IPS-15b (cell line): ENCODE results near the gene C1QTNF5.

ENCODE experiments used
- H3K27me3 ChIP-seq: one replicate; pipeline ENCODE4 v1.6.1; 2013; ENCODE audit warnings: low read length; ENCODE audit not compliant: control insufficient read depth, insufficient read depth
- H3K36me3 ChIP-seq: one replicate; pipeline ENCODE4 v1.6.1; 2013; ENCODE audit warnings: low read length; ENCODE audit not compliant: control insufficient read depth, insufficient read depth
- H3K4me1 ChIP-seq: one replicate; pipeline ENCODE4 v1.6.1; 2013; ENCODE audit warnings: mild to moderate bottlenecking, low read length; ENCODE audit not compliant: control insufficient read depth, insufficient read depth
- H3K4me3 ChIP-seq: one replicate; pipeline ENCODE4 v1.5.1; 2013; ENCODE audit warnings: low read depth, low read length
- H3K9ac ChIP-seq: one replicate; pipeline ENCODE4 v1.6.1; 2013; ENCODE audit warnings: low read depth, mild to moderate bottlenecking, low read length
- H3K9me3 ChIP-seq: one replicate; pipeline ENCODE4 v1.6.1; 2013; ENCODE audit warnings: mild to moderate bottlenecking, low read length; ENCODE audit not compliant: control insufficient read depth, insufficient read depth

Gene C1QTNF5

DNA sequence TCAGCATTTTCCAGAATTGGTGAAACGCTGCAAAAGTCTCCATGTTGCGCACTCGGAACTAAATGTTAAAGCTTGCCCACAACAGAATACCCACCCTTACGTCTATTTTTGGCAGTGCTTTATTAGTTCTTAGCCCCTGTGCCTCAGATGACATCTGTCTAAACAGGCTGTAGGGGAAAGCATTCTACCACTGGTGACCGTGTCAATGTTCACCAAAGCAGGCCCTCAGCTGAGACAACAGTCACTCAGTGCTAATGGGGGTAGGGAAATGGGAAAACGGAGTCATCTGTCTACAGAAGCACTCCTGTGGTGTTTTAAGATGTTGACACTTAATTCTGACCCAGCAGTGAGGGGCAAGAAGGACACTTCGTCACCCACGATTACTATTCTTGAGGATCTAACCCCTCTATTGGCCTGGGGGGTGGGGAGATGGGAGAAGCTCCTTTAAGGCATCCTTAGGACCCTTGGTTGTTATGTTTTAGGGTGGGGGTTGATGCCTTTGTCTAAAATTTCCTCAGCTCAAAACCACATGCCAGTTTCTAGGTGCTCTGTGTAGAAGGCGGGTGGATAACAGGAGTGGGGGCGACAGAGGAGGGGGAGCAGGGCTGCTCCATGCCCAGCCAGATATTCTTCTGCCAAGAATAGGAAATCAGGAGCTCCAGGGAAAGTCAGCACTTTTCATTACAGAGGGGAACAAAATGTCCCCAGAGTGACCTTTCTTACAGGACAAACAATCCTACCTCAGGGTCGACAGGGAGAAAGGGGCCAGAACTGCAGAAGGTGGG lies 21.4 kb upstream of the C1QTNF5 start:
- Histone ChIP-seq H3K36me3 (no peaks in the 10 kb centered on the region), H3K4me3 (no peak overlapping the region), H3K9ac (no peak overlapping the region), H3K9me3 (no peaks in the 10 kb centered on the region), H3K4me1 (peaks cover 17% of the 10 kb centered on the region), H3K27me3 (peaks cover 49% of the 10 kb centered on the region)

DNA sequence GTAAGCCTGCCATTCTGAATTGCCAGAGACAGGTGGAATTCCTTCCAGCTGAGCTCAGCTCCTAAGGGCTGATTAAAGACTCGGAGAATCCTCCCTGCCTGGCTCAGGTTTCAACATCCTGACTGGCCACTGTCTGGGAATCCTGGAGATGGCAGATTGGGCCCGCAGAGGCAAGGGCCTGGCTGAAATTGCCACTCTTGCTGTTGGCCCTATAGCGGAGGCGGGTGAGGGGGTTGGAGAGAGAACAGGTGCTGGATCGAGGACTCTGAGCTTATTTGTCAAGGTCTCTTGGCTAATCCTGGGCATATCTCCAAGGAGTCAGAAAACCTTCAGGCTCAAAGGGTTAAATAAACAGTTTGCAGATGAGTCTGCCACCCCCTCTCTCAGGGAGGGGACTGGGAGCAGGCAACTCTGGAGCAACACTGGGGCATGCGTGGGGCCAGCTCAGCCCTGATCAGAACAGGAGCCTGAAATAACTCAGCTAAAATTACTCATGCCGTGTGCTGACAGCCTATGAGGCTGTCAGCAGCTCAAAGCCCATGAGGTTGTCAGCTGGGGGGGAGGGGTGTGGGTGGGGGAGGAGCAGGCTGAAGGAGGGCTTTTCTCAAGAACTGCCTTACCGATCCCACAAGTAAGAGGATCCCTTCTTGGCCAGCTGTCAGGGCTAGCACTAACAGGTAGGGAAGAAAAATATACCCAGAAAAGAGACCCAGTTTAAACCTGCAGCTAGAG lies 20.5 kb upstream of the C1QTNF5 start:
- Histone ChIP-seq H3K4me1 (peaks cover 17% of the 10 kb centered on the region), H3K27me3 (peaks cover 45% of the 10 kb centered on the region), H3K36me3 (no peaks in the 10 kb centered on the region), H3K9me3 (no peaks in the 10 kb centered on the region), H3K9ac (no peak overlapping the region), H3K4me3 (peak overlapping the region; percentile 3)

DNA sequence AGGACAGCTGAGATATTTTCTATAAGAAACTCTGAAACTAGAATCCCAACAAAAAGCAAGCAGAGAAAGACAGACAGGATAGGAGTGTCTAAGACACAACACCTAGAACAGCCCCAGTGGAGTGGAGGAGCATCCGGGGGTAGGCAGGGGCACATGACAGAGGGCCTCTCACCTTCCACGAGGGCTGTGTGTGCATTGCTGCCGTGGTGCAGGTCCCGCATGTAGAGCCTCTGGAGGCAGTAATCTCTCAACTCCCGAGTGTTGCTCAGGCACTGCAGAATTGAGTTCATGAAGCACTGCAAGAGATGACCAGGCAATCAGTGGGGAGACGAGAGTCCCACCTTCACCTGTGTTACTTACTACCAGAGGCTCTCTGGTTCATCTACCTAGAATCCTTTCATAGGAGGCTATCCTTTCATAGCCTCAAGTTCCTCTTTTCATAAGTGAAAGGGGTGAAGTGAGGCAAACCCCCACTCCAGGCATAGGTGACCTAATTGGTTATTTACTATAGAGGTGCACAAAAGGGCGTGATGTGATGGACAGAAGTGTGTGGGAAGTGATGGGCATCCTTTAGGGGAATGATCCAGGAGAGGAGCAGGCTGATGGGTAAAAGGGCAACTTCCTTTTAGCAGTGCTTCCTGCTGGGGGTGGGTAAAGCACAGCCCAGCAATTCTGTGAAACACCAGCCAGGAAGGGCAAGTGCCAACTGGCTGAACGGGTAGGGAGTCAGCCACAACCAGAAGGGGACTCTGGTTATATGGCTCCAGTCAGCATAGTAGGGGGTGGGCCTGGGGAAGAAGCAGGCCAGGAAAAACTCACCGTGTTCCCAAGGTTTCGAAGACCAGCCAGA lies 18.9 kb upstream of the C1QTNF5 start:
- Histone ChIP-seq H3K9me3 (no peaks in the 10 kb centered on the region), H3K27me3 (peaks cover 43% of the 10 kb centered on the region), H3K4me3 (no peak overlapping the region), H3K9ac (no peak overlapping the region), H3K36me3 (no peaks in the 10 kb centered on the region), H3K4me1 (peaks cover 16% of the 10 kb centered on the region)

DNA sequence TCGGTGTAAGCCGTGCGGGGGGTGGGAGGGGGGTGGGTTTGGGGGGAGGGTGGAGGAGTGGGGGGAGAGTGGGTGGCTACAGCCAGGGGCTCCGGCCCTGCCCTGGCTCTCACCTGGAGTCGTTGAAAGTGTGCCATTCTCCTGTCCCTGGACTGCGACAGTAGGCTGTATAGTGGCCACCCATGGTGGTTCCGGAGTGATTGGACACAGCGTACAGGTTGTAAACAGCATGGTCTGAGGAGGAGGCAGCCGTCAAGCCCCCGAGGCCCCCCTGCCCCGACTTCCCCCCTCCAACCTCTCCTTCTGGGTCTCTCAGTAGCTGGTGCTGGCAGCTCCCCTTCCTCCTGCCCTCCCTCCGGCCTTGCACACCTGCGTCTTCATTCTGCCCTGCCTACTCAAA lies 16.4 kb upstream of the C1QTNF5 start:
- H3K27me3 ChIP-seq, result peaks cover 23% of the 10 kb centered on the region
- no peak overlapping the region for H3K4me3 ChIP-seq

DNA sequence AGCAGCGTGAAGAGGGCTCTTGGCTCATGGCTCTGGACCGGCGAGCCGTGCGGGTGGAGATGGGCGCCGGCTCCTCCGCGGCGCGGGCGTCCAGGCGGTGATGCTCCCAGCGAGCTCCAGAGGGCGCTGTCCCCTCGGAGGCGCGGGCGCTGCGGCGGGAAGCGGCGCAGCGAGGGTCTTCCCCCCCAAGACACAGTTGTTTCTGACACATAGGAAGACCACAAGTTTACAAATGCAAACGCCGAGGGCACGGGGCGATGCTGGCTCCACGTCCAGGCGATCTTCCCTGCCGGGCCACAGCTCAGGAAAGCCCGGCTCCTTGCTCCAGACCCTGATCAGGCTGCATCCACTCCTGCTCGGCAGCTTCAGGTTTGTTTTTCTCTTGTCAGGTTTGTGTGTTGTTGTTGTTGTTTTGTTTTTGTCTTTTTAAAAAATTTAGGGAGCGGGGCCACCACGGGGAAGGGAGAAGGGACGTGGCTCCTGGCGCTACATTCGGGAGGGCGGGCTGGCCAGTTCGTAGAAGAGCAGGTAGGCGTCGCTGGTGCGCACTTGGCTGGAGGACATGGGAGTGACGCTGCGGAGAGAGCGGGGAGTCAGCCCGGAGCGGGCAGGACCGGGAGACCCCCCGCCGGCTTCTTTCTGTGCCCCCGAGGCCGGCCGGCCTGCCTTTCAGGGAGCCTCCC lies 15.8 kb upstream of the C1QTNF5 start:
- Histone ChIP-seq H3K9ac (peak overlapping the region; percentile 79), H3K9me3 (no peaks in the 10 kb centered on the region), H3K27me3 (peaks cover 20% of the 10 kb centered on the region), H3K4me1 (peaks cover 6% of the 10 kb centered on the region), H3K36me3 (no peaks in the 10 kb centered on the region), H3K4me3 (peak overlapping the region; percentile 76)

More for the DNA sequence above, 16.4 kb upstream of the C1QTNF5 start:
- no peak overlapping the region for H3K9ac ChIP-seq
- H3K4me1 ChIP-seq, result peaks cover 11% of the 10 kb centered on the region
- H3K36me3 ChIP-seq, result no peaks in the 10 kb centered on the region
- no peaks in the 10 kb centered on the region for H3K9me3 ChIP-seq

DNA sequence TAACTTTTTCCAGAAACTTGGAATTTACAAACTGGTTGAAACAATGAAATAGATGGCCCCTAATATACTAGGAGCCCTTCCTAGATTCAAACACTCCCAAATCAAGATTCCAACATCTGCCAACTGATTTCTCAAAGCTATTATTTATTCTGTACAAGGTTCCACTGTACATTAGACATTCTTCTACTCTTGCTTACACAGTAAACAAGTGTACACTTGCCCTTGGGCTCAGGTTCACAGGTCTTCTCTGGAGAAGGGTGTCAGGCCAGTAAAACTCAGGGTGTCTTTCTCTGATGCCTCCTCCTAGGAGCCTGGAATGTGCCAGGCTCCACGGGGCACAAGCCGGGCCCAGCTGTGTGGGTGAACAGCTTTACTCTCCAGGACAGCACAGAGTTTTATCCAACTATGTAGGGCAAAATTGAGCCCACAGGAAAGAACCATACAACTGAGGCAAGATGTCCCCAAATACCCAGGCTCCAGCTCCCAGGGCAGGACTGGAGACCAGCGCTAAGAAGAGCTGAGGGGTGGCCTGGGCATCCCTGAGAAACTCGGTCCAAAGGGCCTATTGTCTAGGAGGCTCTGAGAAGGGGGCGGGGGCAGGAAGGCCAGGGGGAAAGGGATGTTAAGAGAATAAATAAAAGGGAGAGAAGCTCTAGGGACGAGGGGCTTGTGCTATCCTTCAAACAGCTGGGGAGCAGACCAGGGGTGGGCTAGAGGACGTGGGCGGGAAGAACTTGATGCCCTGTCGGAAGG lies 14.6 kb upstream of the C1QTNF5 start:
- Histone ChIP-seq H3K9ac (no peak overlapping the region), H3K9me3 (no peaks in the 10 kb centered on the region), H3K4me1 (no peaks in the 10 kb centered on the region), H3K36me3 (no peaks in the 10 kb centered on the region), H3K4me3 (no peak overlapping the region), H3K27me3 (peaks cover 20% of the 10 kb centered on the region)

DNA sequence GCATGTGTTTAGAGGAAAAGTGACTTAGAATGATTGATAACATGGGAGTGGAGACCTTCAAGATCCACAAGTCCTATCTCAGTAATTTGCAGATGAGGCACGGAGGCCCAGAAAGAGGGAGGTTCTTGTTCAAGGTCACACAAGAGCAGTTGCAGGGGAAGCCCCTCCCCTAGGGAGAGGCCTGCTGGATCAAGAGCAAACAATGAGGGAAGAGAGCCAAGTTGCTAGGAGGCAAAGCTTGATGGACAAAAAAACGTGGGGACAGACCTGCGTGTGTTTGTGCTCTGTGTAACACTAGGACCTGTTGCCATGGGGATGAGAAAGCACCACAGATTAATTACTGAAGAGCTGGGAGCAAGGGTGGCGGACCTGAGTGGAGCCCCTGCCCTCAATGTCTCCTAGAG lies 12.2 kb upstream of the C1QTNF5 start:
- Histone ChIP-seq H3K4me3 (no peak overlapping the region), H3K9me3 (no peaks in the 10 kb centered on the region), H3K9ac (no peak overlapping the region), H3K36me3 (no peaks in the 10 kb centered on the region), H3K4me1 (no peaks in the 10 kb centered on the region), H3K27me3 (peaks cover 19% of the 10 kb centered on the region)

DNA sequence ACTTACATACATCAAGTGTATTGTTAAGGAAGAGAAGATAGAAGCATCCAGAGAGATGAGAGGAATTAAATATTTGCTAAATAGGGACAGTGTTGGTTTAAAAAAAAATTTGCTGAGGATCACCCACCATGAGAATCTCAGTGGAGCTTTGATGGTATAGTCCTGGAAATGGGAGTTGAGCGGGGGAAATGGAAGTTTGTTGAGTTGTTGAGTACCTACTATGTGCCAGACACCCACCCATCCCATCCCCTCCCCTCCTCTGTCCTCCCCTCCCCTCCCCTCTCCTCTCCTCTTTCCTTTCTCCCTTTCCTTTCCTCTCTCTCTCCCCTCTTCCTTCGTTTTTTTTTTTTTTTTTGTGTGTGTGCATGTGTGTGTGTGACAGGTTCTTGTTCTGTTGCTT lies 10.5 kb upstream of the C1QTNF5 start:
- Histone ChIP-seq H3K9me3 (no peaks in the 10 kb centered on the region), H3K27me3 (peaks cover 21% of the 10 kb centered on the region), H3K36me3 (no peaks in the 10 kb centered on the region), H3K4me3 (no peak overlapping the region), H3K9ac (no peak overlapping the region), H3K4me1 (no peaks in the 10 kb centered on the region)

DNA sequence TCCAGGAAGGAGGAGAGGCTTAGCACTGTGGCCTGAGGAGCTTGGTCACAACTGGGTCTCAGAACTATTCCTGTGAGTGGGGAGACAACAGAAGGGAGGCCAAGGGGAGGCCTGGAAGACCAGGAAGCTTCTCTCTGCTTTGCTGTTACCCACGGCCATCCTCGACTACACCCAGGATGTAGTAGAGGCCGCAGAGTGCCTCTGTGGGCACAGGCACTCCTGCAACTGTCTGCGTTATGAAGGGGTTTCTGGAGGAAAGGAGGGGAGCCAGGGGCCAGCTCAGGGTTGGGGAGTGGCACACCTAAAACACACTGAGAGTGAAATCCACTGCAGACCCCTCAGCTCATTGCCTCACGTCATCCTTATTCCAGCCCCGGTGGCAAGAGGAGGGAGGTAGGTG lies 9.6 kb upstream of the C1QTNF5 start:
- no peak overlapping the region for H3K4me3 ChIP-seq
- no peaks in the 10 kb centered on the region for H3K36me3 ChIP-seq
- H3K4me1 ChIP-seq, result no peaks in the 10 kb centered on the region
- no peak overlapping the region for H3K9ac ChIP-seq
- H3K27me3 ChIP-seq, result peaks cover 19% of the 10 kb centered on the region
- no peaks in the 10 kb centered on the region for H3K9me3 ChIP-seq

DNA sequence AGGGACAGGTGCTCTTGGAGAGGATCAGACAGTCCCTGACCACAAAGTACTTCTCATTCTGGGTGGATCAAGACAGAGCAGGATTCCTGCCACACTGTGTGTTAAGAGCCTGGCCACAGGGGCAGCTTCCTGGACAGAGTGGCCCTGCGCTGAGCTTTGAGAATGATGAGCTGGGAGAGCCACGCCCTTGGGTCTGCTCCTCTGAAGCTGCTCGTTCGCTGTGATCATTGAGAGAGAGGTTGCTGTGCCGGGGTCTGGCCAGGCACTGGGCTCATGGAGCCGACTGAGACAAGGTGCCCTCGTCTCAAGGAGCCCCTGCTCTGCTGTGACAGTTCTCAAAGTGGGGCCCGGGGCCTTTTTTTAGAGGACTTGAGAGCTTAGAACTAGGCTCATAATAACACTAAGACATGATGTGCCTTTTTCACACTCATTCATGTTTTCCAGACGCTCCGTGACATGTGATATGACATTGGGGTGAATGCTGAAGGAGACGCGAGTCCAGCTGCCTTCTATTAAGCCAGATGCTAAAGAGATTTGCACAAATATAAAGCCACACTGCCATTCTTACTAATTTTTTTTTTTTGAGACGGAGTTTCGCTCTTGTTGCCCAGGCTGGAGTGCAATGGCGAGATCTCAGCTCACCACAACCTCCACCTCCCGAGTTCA lies 7.4 kb upstream of the C1QTNF5 start:
- Histone ChIP-seq H3K36me3 (no peaks in the 10 kb centered on the region), H3K4me3 (no peak overlapping the region), H3K9ac (no peak overlapping the region), H3K4me1 (no peaks in the 10 kb centered on the region), H3K9me3 (no peaks in the 10 kb centered on the region), H3K27me3 (peaks cover 25% of the 10 kb centered on the region)
